ENCODE data around the gene OGFOD3. TPM values are rescaled to one million over a fixed set of nuclear protein-coding genes. Genes with fewer than 3 reads are reported as not detected.

The OGFOD3 gene
- total and polyA plus RNA-seq, 2 experiments from 2014 or later = 9.6 to 24.6 TPM

DNA sequence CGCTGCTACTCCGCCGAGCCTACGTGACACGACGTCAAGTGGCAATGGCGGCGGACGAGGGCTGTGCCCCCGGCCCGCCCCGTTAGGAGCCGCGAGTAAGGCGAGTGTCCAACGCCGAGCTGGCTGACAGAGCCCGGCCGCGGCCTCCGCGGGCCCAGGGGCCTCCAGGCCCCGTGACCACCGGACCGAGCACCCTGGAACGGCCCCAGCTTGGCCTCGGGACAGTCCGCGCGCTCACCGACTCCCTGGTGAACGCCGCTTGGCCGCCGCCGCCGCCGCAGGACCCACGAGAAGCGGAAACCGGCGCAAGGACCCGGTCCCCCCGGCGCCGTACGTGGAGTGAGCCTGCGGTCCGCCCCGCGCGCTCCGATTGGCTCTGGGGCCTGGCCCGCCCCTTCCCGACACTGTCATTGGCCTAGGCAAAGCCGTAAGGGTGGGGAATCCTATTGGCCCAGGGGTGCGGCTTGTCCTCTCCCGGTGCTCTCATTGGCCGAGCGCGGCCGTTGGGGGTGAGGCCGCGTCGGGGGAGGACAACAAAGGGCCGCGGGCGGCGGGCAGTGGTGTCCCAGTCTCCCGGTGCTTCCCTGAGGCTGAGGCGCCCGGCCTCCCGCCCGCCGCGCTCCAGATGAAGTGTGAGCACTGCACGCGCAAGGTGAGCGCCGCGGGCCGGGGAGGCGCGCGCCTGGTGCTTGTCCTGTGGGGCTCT, 39.9 kb upstream of the OGFOD3 start, which contains the start of gene NARF:
NARF (plus strand) TSS at position 563 of the 706 bp plus-strand sequence; CDS start at position 626, 63 bp downstream.
- peak; percentile 99 for DNase-seq (ENCODE audit: low spot score)
- peaks cover 6% of the 10 kb centered on the region for H4K20me1 ChIP-seq (replicated peaks; ENCODE audit: insufficient read depth)
- Mint-ChIP-seq H3K27me3 (ENCODE audit: insufficient read depth, low read depth, poor library complexity) (peaks cover 6% of the 10 kb centered on the region), H3K4me1 (peaks cover 11% of the 10 kb centered on the region), H3K27ac (peak within 1 kb of the TSS; percentile 86; the same call in 1 of the 2 replicates), H3K36me3 (ENCODE audit: low read depth) (peaks cover 34% of the 10 kb centered on the region), H3K9me3 (peaks cover 19% of the 10 kb centered on the region), H3K4me3 (peak within 1 kb of the TSS; percentile 96)
- no peaks in the 10 kb centered on the region; the same call in 1 of the 2 replicates for H3K9me2 ChIP-seq (ENCODE audit: insufficient read depth)
- ATAC-seq = peak; percentile 98
- H3K36me3 ChIP-seq (ENCODE audit: insufficient read depth) = no peaks in the 10 kb centered on the region; the same call in 1 of the 2 replicates
- H3K27me3 ChIP-seq (ENCODE audit: insufficient read depth) = no peaks in the 10 kb centered on the region
- H3K27ac ChIP-seq (ENCODE audit: low read depth) = peak within 1 kb of the TSS; percentile 94
- TF ChIP-seq POLR2AphosphoS5 (IDR thresholded peaks at IDR 0.05; ENCODE audit: low read depth) = peak; percentile 88
- TF ChIP-seq CREB1 (CRISPR knock-in tag; IDR thresholded peaks at IDR 0.05; ENCODE audit: low read depth) = peak; percentile 77
- TF ChIP-seq, protein P1, sequence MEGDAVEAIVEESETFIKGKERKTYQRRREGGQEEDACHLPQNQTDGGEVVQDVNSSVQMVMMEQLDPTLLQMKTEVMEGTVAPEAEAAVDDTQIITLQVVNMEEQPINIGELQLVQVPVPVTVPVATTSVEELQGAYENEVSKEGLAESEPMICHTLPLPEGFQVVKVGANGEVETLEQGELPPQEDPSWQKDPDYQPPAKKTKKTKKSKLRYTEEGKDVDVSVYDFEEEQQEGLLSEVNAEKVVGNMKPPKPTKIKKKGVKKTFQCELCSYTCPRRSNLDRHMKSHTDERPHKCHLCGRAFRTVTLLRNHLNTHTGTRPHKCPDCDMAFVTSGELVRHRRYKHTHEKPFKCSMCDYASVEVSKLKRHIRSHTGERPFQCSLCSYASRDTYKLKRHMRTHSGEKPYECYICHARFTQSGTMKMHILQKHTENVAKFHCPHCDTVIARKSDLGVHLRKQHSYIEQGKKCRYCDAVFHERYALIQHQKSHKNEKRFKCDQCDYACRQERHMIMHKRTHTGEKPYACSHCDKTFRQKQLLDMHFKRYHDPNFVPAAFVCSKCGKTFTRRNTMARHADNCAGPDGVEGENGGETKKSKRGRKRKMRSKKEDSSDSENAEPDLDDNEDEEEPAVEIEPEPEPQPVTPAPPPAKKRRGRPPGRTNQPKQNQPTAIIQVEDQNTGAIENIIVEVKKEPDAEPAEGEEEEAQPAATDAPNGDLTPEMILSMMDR (conservative IDR thresholded peaks at IDR 0.05; ENCODE audit: low read depth in 2 of 2) = no peak
- H3F3A ChIP-seq (replicated peaks; ENCODE audit: low read depth) = peaks cover 18% of the 10 kb centered on the region; the same call in 1 of the 2 replicates
- H2AFZ ChIP-seq = peak within 1 kb of the TSS; percentile 89
- H3K4me3 ChIP-seq = peak within 1 kb of the TSS; percentile 93
- peak within 1 kb of the TSS; percentile 84 for H3K4me2 ChIP-seq
- H3K79me2 ChIP-seq (replicated peaks; ENCODE audit: insufficient read depth) = peaks cover 10% of the 10 kb centered on the region
- H3K4me1 ChIP-seq (ENCODE audit: insufficient read depth) = peaks cover 6% of the 10 kb centered on the region

DNA sequence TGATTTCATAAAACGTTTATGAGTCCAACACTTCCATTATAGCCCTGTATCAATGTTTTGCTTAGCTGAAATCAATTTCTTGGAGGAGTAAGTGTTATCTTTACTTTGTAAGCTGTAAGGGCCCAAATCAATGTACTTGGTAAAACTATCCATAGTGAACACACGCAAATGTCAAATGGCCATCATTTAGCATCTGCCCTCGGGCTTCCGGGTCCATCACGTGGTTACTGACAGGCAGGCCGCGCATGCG, 39.5 kb upstream of the OGFOD3 start:
- Mint-ChIP-seq H3K9me3 (peaks cover 23% of the 10 kb centered on the region), H3K27me3 (ENCODE audit: insufficient read depth, low read depth, poor library complexity) (peaks cover 6% of the 10 kb centered on the region), H3K36me3 (ENCODE audit: low read depth) (peaks cover 31% of the 10 kb centered on the region), H3K4me3 (peak overlapping the region; percentile 96), H3K27ac (no peak overlapping the region), H3K4me1 (peaks cover 11% of the 10 kb centered on the region)
- no peak for ATAC-seq
- Histone ChIP-seq H3K4me1 (ENCODE audit: insufficient read depth) (peaks cover 6% of the 10 kb centered on the region), H3K36me3 (ENCODE audit: insufficient read depth) (no peaks in the 10 kb centered on the region; the same call in 1 of the 2 replicates), H3K4me2 (peak overlapping the region; percentile 84), H3K4me3 (peak overlapping the region; percentile 93), H3F3A (replicated peaks; ENCODE audit: low read depth) (peaks cover 18% of the 10 kb centered on the region; the same call in 1 of the 2 replicates), H4K20me1 (replicated peaks; ENCODE audit: insufficient read depth) (peaks cover 4% of the 10 kb centered on the region), H3K27ac (ENCODE audit: low read depth) (peak overlapping the region; percentile 94), H3K27me3 (ENCODE audit: insufficient read depth) (no peaks in the 10 kb centered on the region), H3K79me2 (replicated peaks; ENCODE audit: insufficient read depth) (peaks cover 10% of the 10 kb centered on the region), H2AFZ (no peak overlapping the region), H3K9me2 (ENCODE audit: insufficient read depth) (no peaks in the 10 kb centered on the region; the same call in 1 of the 2 replicates)
- TF ChIP-seq POLR2AphosphoS5 (IDR thresholded peaks at IDR 0.05; ENCODE audit: low read depth) = no peak
- TF ChIP-seq JUNB (IDR thresholded peaks at IDR 0.05; ENCODE audit: unreplicated experiment) = no peak
- TF ChIP-seq CREB1 (CRISPR knock-in tag; IDR thresholded peaks at IDR 0.05; ENCODE audit: low read depth) = no peak
- DNase-seq (ENCODE audit: low spot score) = no peak

DNA sequence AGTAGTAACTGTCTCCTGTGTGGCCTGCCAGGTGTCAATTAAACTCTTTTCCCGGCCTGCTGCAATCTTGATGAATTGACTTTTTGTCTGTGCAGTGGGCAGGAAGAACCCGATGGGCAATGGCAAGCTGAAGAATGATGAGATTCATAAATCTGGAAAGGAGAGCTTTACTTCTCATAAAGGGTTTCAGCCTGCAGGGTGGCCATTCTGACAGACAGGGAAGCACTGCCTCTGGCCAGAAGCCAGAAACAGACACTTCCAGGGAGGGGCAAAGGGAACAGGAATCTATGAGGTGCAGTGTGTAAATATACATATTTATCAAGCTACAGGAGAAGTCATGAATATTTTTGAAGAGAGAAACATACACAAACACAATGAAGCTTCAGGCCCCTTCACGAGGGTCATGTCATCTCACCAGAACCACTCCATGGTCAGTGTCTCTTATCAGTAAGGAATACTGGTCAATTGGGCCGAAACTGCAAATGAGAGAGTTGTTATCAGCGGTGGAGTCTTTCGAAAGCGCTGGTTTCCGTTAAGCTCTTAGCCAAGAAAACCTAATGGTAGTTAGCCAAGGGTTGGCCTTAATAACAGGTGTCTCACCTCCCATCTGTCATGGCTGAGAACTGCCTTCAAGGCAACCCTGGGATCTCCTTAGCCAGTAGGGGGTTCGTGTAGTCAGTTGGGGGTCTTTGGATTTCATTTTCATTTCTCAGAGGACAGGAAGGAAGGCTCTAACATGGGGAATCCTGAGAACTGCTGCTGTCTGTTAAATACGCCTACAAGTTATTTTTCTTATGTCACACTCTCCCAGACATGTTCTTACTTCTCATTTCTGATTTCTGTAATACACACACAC, 38.9 kb upstream of the OGFOD3 start:
- H3K27ac Mint-ChIP-seq = no peak overlapping the region
- H3K9me2 ChIP-seq (ENCODE audit: insufficient read depth) = no peaks in the 10 kb centered on the region; the same call in 1 of the 2 replicates
- peaks cover 11% of the 10 kb centered on the region for H3K4me1 Mint-ChIP-seq
- peaks cover 6% of the 10 kb centered on the region for H3K27me3 Mint-ChIP-seq (ENCODE audit: insufficient read depth, low read depth, poor library complexity)
- H3K27me3 ChIP-seq (ENCODE audit: insufficient read depth) = no peaks in the 10 kb centered on the region
- ATAC-seq (no peak), DNase-seq (ENCODE audit: low spot score) (no peak)
- peak overlapping the region; percentile 94; the same call in 1 of the 2 replicates for H3K27ac ChIP-seq (ENCODE audit: low read depth)
- TF ChIP-seq JUNB (IDR thresholded peaks at IDR 0.05; ENCODE audit: unreplicated experiment) = no peak
- TF ChIP-seq, protein P1 (conservative IDR thresholded peaks at IDR 0.05; ENCODE audit: low read depth in 2 of 2) = no peak
- TF ChIP-seq, protein P2, sequence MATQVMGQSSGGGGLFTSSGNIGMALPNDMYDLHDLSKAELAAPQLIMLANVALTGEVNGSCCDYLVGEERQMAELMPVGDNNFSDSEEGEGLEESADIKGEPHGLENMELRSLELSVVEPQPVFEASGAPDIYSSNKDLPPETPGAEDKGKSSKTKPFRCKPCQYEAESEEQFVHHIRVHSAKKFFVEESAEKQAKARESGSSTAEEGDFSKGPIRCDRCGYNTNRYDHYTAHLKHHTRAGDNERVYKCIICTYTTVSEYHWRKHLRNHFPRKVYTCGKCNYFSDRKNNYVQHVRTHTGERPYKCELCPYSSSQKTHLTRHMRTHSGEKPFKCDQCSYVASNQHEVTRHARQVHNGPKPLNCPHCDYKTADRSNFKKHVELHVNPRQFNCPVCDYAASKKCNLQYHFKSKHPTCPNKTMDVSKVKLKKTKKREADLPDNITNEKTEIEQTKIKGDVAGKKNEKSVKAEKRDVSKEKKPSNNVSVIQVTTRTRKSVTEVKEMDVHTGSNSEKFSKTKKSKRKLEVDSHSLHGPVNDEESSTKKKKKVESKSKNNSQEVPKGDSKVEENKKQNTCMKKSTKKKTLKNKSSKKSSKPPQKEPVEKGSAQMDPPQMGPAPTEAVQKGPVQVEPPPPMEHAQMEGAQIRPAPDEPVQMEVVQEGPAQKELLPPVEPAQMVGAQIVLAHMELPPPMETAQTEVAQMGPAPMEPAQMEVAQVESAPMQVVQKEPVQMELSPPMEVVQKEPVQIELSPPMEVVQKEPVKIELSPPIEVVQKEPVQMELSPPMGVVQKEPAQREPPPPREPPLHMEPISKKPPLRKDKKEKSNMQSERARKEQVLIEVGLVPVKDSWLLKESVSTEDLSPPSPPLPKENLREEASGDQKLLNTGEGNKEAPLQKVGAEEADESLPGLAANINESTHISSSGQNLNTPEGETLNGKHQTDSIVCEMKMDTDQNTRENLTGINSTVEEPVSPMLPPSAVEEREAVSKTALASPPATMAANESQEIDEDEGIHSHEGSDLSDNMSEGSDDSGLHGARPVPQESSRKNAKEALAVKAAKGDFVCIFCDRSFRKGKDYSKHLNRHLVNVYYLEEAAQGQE (IDR thresholded peaks at IDR 0.05; ENCODE audit: unreplicated experiment) = no peak
- no peak for TF ChIP-seq POLR2AphosphoS5 (IDR thresholded peaks at IDR 0.05; ENCODE audit: low read depth)
- no peak for TF ChIP-seq ZNF331 (CRISPR knock-in tag; IDR thresholded peaks at IDR 0.05; ENCODE audit: low read depth)
- TF ChIP-seq EZH2 (IDR thresholded peaks at IDR 0.05; ENCODE audit: low read depth, unreplicated experiment) = no peak
- peaks cover 26% of the 10 kb centered on the region for H3K36me3 Mint-ChIP-seq (ENCODE audit: low read depth)
- H3K4me3 Mint-ChIP-seq = peak overlapping the region; percentile 96
- peaks cover 4% of the 10 kb centered on the region for H4K20me1 ChIP-seq (replicated peaks; ENCODE audit: insufficient read depth)
- peaks cover 6% of the 10 kb centered on the region for H3K4me1 ChIP-seq (ENCODE audit: insufficient read depth)
- H3K9me3 Mint-ChIP-seq = peaks cover 27% of the 10 kb centered on the region
- H3K79me2 ChIP-seq (replicated peaks; ENCODE audit: insufficient read depth) = peaks cover 10% of the 10 kb centered on the region
- H3F3A ChIP-seq (replicated peaks; ENCODE audit: low read depth) = peaks cover 18% of the 10 kb centered on the region; the same call in 1 of the 2 replicates
- no peak overlapping the region for H2AFZ ChIP-seq
- H3K4me2 ChIP-seq = peak overlapping the region; percentile 84
- H3K36me3 ChIP-seq (ENCODE audit: insufficient read depth) = no peaks in the 10 kb centered on the region; the same call in 1 of the 2 replicates
- H3K4me3 ChIP-seq = peak overlapping the region; percentile 93
